ENCODE data around the gene LGALS7.
"Not testable (repeated sequence)": the region's sequence is repeated elsewhere in the genome, so short reads cannot be mapped to it uniquely, and the experiment has no call there.

LGALS7 gene

GRCh38 chr19:38813323-38813722 lies 40.0 kb upstream of the LGALS7 start:
- no peak overlapping the region for H3K4me3 ChIP-seq (ENCODE audit: control insufficient read depth, low read depth, low read length)
- TF ChIP-seq CTCF (conservative IDR thresholded peaks at IDR 0.05; ENCODE audit: control insufficient read depth, insufficient read depth, low read depth, low read length) = no peak
- DNase-seq (ENCODE audit: low read depth) = no peak

GRCh38 chr19:38812841-38813320 lies 39.6 kb upstream of the LGALS7 start, which contains the start of gene LGALS4:
LGALS4 (minus strand) TSS chr19:38812945; CDS start chr19:38812886, 59 bp downstream.
- DNase-seq (ENCODE audit: low read depth) = no peak
- no peak for TF ChIP-seq CTCF (conservative IDR thresholded peaks at IDR 0.05; ENCODE audit: control insufficient read depth, insufficient read depth, low read depth, low read length)
- no peak within 1 kb of the TSS for H3K4me3 ChIP-seq (ENCODE audit: control insufficient read depth, low read depth, low read length)

- TF ChIP-seq CTCF (conservative IDR thresholded peaks at IDR 0.05; ENCODE audit: control insufficient read depth, insufficient read depth, low read depth, low read length) = no peak
- H3K4me3 ChIP-seq (ENCODE audit: control insufficient read depth, low read depth, low read length) = no peak overlapping the region
- DNase-seq (ENCODE audit: low read depth) = no peak
Observed at GRCh38 chr19:38812009-38812840, 38.9 kb upstream of the LGALS7 start.

GRCh38 chr19:38809592-38810252 lies 36.4 kb upstream of the LGALS7 start:
- H3K4me3 ChIP-seq (ENCODE audit: control insufficient read depth, low read depth, low read length) = no peak overlapping the region
- no peak for DNase-seq (ENCODE audit: low read depth)
- no peak for TF ChIP-seq CTCF (conservative IDR thresholded peaks at IDR 0.05; ENCODE audit: control insufficient read depth, insufficient read depth, low read depth, low read length)

GRCh38 chr19:38808741-38809140 lies 35.4 kb upstream of the LGALS7 start:
- no peak overlapping the region for H3K4me3 ChIP-seq (ENCODE audit: control insufficient read depth, low read depth, low read length)
- no peak for DNase-seq (ENCODE audit: low read depth)
- no peak for TF ChIP-seq CTCF (conservative IDR thresholded peaks at IDR 0.05; ENCODE audit: control insufficient read depth, insufficient read depth, low read depth, low read length)

DNA sequence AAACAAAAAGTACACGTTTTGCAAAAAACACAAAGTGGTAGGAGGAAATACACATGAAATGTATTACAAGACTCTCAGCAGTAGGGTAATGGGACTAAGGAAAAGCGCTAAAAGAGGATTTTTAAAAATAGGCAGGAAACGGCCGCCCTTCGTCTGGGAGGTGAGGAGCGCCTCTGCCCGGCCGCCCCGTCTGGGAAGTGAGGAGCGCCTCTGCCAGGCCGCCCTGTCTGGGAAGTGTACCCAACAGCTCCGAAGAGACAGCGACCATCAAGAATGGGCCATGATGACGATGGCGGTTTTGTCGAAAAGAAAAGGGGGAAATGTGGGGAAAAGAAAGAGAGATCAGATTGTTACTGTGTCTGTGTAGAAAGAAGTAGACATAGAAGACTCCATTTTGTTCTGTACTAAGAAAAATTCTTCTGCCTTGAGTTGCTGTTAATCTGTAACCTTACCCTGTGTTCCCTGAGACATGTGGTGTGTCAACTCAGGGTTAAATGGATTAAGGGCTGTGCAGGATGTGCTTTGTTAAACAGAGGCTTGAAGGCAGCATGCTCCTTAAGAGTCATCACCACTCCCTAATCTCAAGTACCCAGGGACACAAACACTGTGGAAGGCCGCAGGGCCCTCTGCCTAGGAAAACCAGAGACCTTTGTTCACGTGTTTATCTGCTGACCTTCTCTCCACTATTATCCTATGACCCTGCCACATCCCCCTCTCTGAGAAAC lies 34.2 kb upstream of the LGALS7 start:
- DNase-seq (ENCODE audit: low read depth); H3K4me3 ChIP-seq (ENCODE audit: control insufficient read depth, low read depth, low read length): not testable (repeated sequence)

Measured in fibroblast of mammary gland (primary cell).